Natural killer cell (primary cell): ENCODE data around the gene PCARE. TPM values are rescaled to one million over a fixed set of nuclear protein-coding genes. Genes with fewer than 3 reads are reported as not detected.

ENCODE experiments used
- ATAC-seq, 3 donors: fragments of 150-1000 bp in 2 of 3; fragments of 200-7000 bp in 1 of 3; cut with Tn5 transposase; 1 replicate in 1 of 3; 2 replicates in 2 of 3; pipeline ENCODE4 v1.10.0; 2021; ENCODE audit warnings: mild to moderate bottlenecking in 2 of 3, moderate library complexity in 2 of 3
- DNase-seq, 2 donors: peaks; one replicate each; pipeline versions ENCODE4 v3.0.0 to v3.0.0-alpha.2; 2013 to 2021; ENCODE audit warnings: mixed read lengths in 1 of 2
- H3K27ac ChIP-seq: one replicate; pipeline ENCODE4 v1.5.1; 2013; ENCODE audit warnings: mild to moderate bottlenecking, low read length
- H3K27me3 ChIP-seq: one replicate; pipeline ENCODE4 v1.6.1; 2013; ENCODE audit warnings: low read length; ENCODE audit not compliant: control insufficient read depth, insufficient read depth
- H3K36me3 ChIP-seq: one replicate; pipeline ENCODE4 v1.6.1; 2013; ENCODE audit warnings: low read length; ENCODE audit not compliant: control insufficient read depth, insufficient read depth
- H3K4me1 ChIP-seq: one replicate; pipeline ENCODE4 v1.6.1; 2013; ENCODE audit warnings: low read length; ENCODE audit not compliant: control insufficient read depth, insufficient read depth
- H3K4me3 ChIP-seq: one replicate; pipeline ENCODE4 v1.5.1; 2013; ENCODE audit warnings: low read length
- H3K9me3 ChIP-seq: one replicate; pipeline ENCODE4 v1.6.1; 2013; ENCODE audit warnings: low read length; ENCODE audit not compliant: control insufficient read depth, insufficient read depth
- H3K27ac Mint-ChIP-seq, 2 donors: one replicate each; pipeline ENCODE4 v1.8.0; 2022; ENCODE audit warnings: mild to moderate bottlenecking in 2 of 2, mixed read lengths in 2 of 2, moderate library complexity in 1 of 2
- H3K27me3 Mint-ChIP-seq, 2 donors: one replicate each; pipeline ENCODE4 v1.8.0; 2022; ENCODE audit warnings: low read depth in 2 of 2, mixed read lengths in 2 of 2
- H3K36me3 Mint-ChIP-seq: one replicate; pipeline ENCODE4 v1.8.0; 2022; ENCODE audit warnings: mixed read lengths
- H3K4me1 Mint-ChIP-seq, 2 donors: one replicate each; pipeline ENCODE4 v1.8.0; 2022; ENCODE audit warnings: mixed read lengths in 2 of 2
- H3K4me3 Mint-ChIP-seq: one replicate; pipeline ENCODE4 v1.8.0; 2022; ENCODE audit warnings: mild to moderate bottlenecking, moderate library complexity, mixed read lengths
- H3K9me3 Mint-ChIP-seq, 2 donors: one replicate each; pipeline ENCODE4 v1.8.0; 2022; ENCODE audit warnings: mixed read lengths in 2 of 2
- CTCF ChIP-seq: fragments of 200-600 bp; IDR thresholded peaks from one replicate; pipeline ENCODE4 v1.8.0; 2022; ENCODE audit warnings: antibody characterized with exemption
- WGBS: methylation state at CpG from one replicate; pipeline ENCODE4 v1.1.7; 2013; ENCODE audit warnings: missing lambda C conversion rate; ENCODE audit not compliant: insufficient coverage; 5-methylcytosine and 5-hydroxymethylcytosine counted together
- intact Hi-C: fragments of 100-400 bp; cut with micrococcal nuclease; formaldehyde crosslinking; loops from one replicate; pipeline ENCODE4 v1.14.2; 2022
- total RNA-seq, 4 donors: library from RNA; stranded (reverse); fragments of 120-200 nt in 1 of 4; gene quantifications; one replicate each; pipeline versions ENCODE4 v1.2.3 to v1.2.4, GENCODE V29; 2013 to 2022

The PCARE gene
- total RNA-seq, 3 donors from 2014 or later (not counting 1 experiment from before 2014, with no cell fraction given), result not detected

- Histone ChIP-seq H3K4me1 (no peaks in the 10 kb centered on the region), H3K36me3 (no peaks in the 10 kb centered on the region), H3K27ac (no peak overlapping the region), H3K4me3 (no peak overlapping the region), H3K9me3 (no peaks in the 10 kb centered on the region), H3K27me3 (no peaks in the 10 kb centered on the region)
- no peak for TF ChIP-seq CTCF
- ATAC-seq, result no peak
- H3K4me3 Mint-ChIP-seq, result no peak overlapping the region
- H3K4me1 Mint-ChIP-seq, result no peaks in the 10 kb centered on the region
- intact Hi-C loops, result no loop called here
- H3K27me3 Mint-ChIP-seq, result no peaks in the 10 kb centered on the region
- no peak overlapping the region for H3K27ac Mint-ChIP-seq
- H3K9me3 Mint-ChIP-seq, result no peaks in the 10 kb centered on the region
- WGBS, result 88% methylated on average over 8 of the region's 8 CpGs
- no peaks in the 10 kb centered on the region for H3K36me3 Mint-ChIP-seq
- DNase-seq, result no peak
Observed at GRCh38 chr2:29072251-29072650, 2.1 kb downstream of the PCARE start.

GRCh38 chr2:29071032-29071975 is 3.0 kb downstream of the PCARE start:
- Histone ChIP-seq H3K36me3 (no peaks in the 10 kb centered on the region), H3K27me3 (no peaks in the 10 kb centered on the region), H3K9me3 (no peaks in the 10 kb centered on the region), H3K4me1 (no peaks in the 10 kb centered on the region), H3K4me3 (no peak overlapping the region), H3K27ac (no peak overlapping the region)
- TF ChIP-seq CTCF, result no peak
- 85% methylated on average over 19 of the region's 19 CpGs for WGBS
- Mint-ChIP-seq H3K4me3 (no peak overlapping the region), H3K9me3 (no peaks in the 10 kb centered on the region), H3K27ac (no peak overlapping the region), H3K4me1 (no peaks in the 10 kb centered on the region), H3K27me3 (no peaks in the 10 kb centered on the region), H3K36me3 (no peaks in the 10 kb centered on the region)
- ATAC-seq, result no peak
- DNase-seq, result no peak
- intact Hi-C loops, result no loop called here

GRCh38 chr2:29070526-29070925 is 3.8 kb downstream of the PCARE start:
- no peak for TF ChIP-seq CTCF
- Mint-ChIP-seq H3K27me3 (no peaks in the 10 kb centered on the region), H3K4me3 (no peak overlapping the region), H3K27ac (no peak overlapping the region), H3K9me3 (no peaks in the 10 kb centered on the region), H3K4me1 (no peaks in the 10 kb centered on the region), H3K36me3 (no peaks in the 10 kb centered on the region)
- DNase-seq, result no peak
- intact Hi-C loops, result no loop called here
- 94% methylated on average over 12 of the region's 12 CpGs for WGBS
- H3K27me3 ChIP-seq, result no peaks in the 10 kb centered on the region
- H3K4me1 ChIP-seq, result no peaks in the 10 kb centered on the region
- H3K36me3 ChIP-seq, result no peaks in the 10 kb centered on the region
- no peak overlapping the region for H3K4me3 ChIP-seq
- H3K9me3 ChIP-seq, result no peaks in the 10 kb centered on the region
- H3K27ac ChIP-seq, result no peak overlapping the region
- ATAC-seq, result no peak
